SK-N-SH treated with all-trans-retinoic acid at 6 μM for 48 hours (cell line): ENCODE measurements around the gene NOX4.
"Not testable (repeated sequence)": the region's sequence is repeated elsewhere in the genome, so short reads cannot be mapped to it uniquely, and the experiment has no call there.

Source experiments
- ATAC-seq: fragments of 200-7000 bp; cut with Tn5 transposase; 3 replicates; pipeline ENCODE4 v1.9.1; 2020; ENCODE audit warnings: mild to moderate bottlenecking, moderate library complexity
- BACH2 ChIP-seq: fragments of 250-450 bp; sonication (Bioruptor Pico); IDR thresholded peaks from 2 replicates; pipeline ENCODE4 v1.9.0; 2021; ENCODE audit warnings: mild to moderate bottlenecking, borderline replicate concordance
- CSDC2 ChIP-seq: fragments of 250-450 bp; sonication (Bioruptor Pico); IDR thresholded peaks from 2 replicates; pipeline ENCODE4 v1.5.0; 2020; ENCODE audit warnings: mild to moderate bottlenecking, moderate library complexity
- ESRRG ChIP-seq: fragments of 250-450 bp; sonication (Bioruptor Pico); IDR thresholded peaks from 2 replicates; pipeline ENCODE4 v1.6.1; 2021; ENCODE audit warnings: mild to moderate bottlenecking
- GLIS3 ChIP-seq: fragments of 250-450 bp; sonication (Bioruptor Pico); IDR thresholded peaks from 2 replicates; pipeline ENCODE4 v1.5.0; 2020; ENCODE audit warnings: mild to moderate bottlenecking, moderate library complexity
- ISL1 ChIP-seq: fragments of 250-450 bp; sonication (Bioruptor Pico); IDR thresholded peaks from 2 replicates; pipeline ENCODE4 v2.1.2; 2022; ENCODE audit warnings: mild to moderate bottlenecking, moderate library complexity
- OSR1 ChIP-seq: fragments of 250-450 bp; sonication (Bioruptor Pico); IDR thresholded peaks from 2 replicates; pipeline ENCODE4 v1.8.0; 2022; ENCODE audit warnings: moderate library complexity, mild to moderate bottlenecking, inconsistent platforms
- PATZ1 ChIP-seq: fragments of 250-450 bp; sonication (Bioruptor Pico); IDR thresholded peaks from 2 replicates; pipeline ENCODE4 v1.8.0; 2020; ENCODE audit warnings: mild to moderate bottlenecking, moderate library complexity, borderline replicate concordance
- POU6F1 ChIP-seq: fragments of 250-450 bp; sonication (Bioruptor Pico); IDR thresholded peaks from 2 replicates; pipeline ENCODE4 v1.8.0; 2021; ENCODE audit warnings: low read depth, mild to moderate bottlenecking, moderate library complexity, borderline replicate concordance
- PPARA ChIP-seq: fragments of 250-450 bp; sonication (Bioruptor Pico); IDR thresholded peaks from 2 replicates; pipeline ENCODE4 v1.5.0; 2020; ENCODE audit warnings: mild to moderate bottlenecking, borderline replicate concordance
- RARB ChIP-seq: fragments of 250-450 bp; sonication (Bioruptor Pico); IDR thresholded peaks from 2 replicates; pipeline ENCODE4 v1.8.0; 2021; ENCODE audit warnings: mild to moderate bottlenecking, moderate library complexity
- SNAI2 ChIP-seq: fragments of 250-450 bp; sonication (Bioruptor Pico); IDR thresholded peaks from 2 replicates; pipeline ENCODE4 v1.5.0; 2020; ENCODE audit warnings: mild to moderate bottlenecking, moderate library complexity
- TCF4 ChIP-seq: fragments of 250-450 bp; sonication (Bioruptor Pico); IDR thresholded peaks from 2 replicates; pipeline ENCODE4 v1.8.0; 2021; ENCODE audit warnings: mild to moderate bottlenecking, moderate library complexity, borderline replicate concordance
- TOX ChIP-seq: fragments of 250-450 bp; sonication (Bioruptor Pico); IDR thresholded peaks from 2 replicates; pipeline ENCODE4 v1.8.0; 2021; ENCODE audit warnings: mild to moderate bottlenecking, moderate library complexity, borderline replicate concordance
- ZFP3 ChIP-seq: fragments of 250-450 bp; sonication (Bioruptor Pico); IDR thresholded peaks from 2 replicates; pipeline ENCODE4 v1.5.0; 2020; ENCODE audit warnings: mild to moderate bottlenecking, moderate library complexity
- ZFP30 ChIP-seq: fragments of 450-650 bp; formaldehyde crosslinking; IDR thresholded peaks from 2 replicates; pipeline ENCODE4 v1.5.0; 2022; ENCODE audit warnings: mild to moderate bottlenecking, moderate library complexity
- ZNF565 ChIP-seq: fragments of 450-650 bp; formaldehyde crosslinking; conservative IDR thresholded peaks from 2 replicates; pipeline ENCODE4 v1.5.0; 2020; ENCODE audit warnings: low read depth, mild to moderate bottlenecking, moderate library complexity
- ZNF70 ChIP-seq: fragments of 450-650 bp; formaldehyde crosslinking; IDR thresholded peaks from 2 replicates; pipeline ENCODE4 v1.5.0; 2020; ENCODE audit warnings: mild to moderate bottlenecking, moderate library complexity
- ZNF8 ChIP-seq: fragments of 450-650 bp; formaldehyde crosslinking; IDR thresholded peaks from 2 replicates; pipeline ENCODE4 v1.5.0; 2020; ENCODE audit warnings: mild to moderate bottlenecking, moderate library complexity
- TF ChIP-seq, protein P1 (sequence below): fragments of 250-450 bp; sonication (Bioruptor Pico); IDR thresholded peaks from 2 replicates; pipeline ENCODE4 v1.5.1; 2021; ENCODE audit warnings: mild to moderate bottlenecking, moderate library complexity
- TF ChIP-seq, protein P2 (sequence below): fragments of 250-450 bp; sonication (Bioruptor Pico); IDR thresholded peaks from 2 replicates; pipeline ENCODE4 v1.5.1; 2020; ENCODE audit warnings: low read depth, mild to moderate bottlenecking, moderate library complexity
- TF ChIP-seq, protein P3 (sequence below): fragments of 250-450 bp; sonication (Bioruptor Pico); IDR thresholded peaks from 2 replicates; pipeline ENCODE4 v1.5.0; 2020; ENCODE audit warnings: mild to moderate bottlenecking, moderate library complexity

Gene NOX4

DNA sequence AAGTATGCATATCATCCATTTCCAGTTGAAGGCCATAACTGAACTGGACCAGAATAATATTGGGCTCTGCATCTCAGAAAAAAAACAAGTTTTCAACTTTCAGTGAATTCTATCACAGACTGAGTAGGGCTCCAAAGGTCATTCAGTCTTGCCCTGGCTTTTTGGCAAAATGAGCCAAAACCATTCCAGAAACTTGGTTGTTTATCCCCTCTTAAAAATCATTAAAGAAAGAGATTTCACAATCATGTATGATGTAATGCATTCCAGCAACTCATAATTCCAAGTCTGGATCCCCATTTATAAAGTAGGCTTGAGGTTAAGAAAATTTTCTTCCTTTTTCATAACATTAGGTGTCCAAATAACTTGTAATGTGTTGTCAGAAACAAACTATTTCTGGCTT is 150.7 kb downstream of the NOX4 start:
- peak; percentile 20; the same call in 1 of the 2 replicates for TF ChIP-seq ISL1 (CRISPR knock-in tag)
- not testable (repeated sequence) for ATAC-seq

GRCh38 chr11:89338073-89338472 is 153.1 kb downstream of the NOX4 start:
- ATAC-seq = not testable (repeated sequence)

- ATAC-seq = not testable (repeated sequence)
Measured at GRCh38 chr11:89337100-89337650, 154.0 kb downstream of the NOX4 start.

DNA sequence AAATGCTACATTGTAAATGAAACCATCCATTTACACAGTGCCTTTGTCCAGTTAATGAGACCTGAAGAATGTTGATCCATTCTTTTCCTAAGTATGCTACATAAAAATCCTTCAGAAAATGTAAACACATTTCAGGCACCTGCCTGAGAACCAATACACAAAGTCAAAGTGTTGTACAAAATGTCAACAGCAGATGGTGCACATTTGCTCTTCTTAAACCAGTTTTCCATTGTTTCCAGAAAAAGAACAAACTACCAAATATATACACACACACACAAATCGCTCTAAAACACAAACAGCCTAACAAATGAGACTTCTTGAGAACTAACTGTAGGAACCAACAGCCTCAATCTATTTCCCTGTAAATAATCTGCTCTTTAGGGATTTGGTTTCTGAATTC is 157.5 kb downstream of the NOX4 start:
- ATAC-seq = peak; percentile 69

DNA sequence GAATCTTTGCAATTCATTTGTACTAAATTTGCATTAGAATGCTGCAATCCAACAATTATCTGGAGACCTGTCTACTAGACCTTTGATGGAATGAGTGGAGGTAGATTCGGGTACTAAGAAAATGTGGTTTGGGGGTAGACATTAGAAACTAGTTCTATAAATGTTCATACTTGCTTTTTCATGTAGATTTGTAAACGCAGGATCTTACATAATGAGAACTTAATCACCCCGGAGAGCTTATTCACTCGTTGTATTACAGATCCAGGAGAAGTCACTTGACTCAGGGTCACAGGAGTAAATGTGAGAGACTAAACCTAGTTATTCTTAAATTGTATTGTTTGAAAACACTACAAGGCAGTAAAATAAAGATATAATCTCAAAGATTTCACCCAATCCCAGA is 159.2 kb downstream of the NOX4 start:
- ATAC-seq = not testable (repeated sequence)

GRCh38 chr11:89327885-89328284 is 163.3 kb downstream of the NOX4 start:
- ATAC-seq = no peak
- no peak for TF ChIP-seq PPARA (CRISPR knock-in tag)
- TF ChIP-seq POU6F1 (CRISPR knock-in tag) = no peak
- no peak for TF ChIP-seq ESRRG (CRISPR knock-in tag)

GRCh38 chr11:89321401-89321800 is 169.8 kb downstream of the NOX4 start:
- no peak for ATAC-seq
- TF ChIP-seq ISL1 (CRISPR knock-in tag) (no peak), ZNF565 (CRISPR knock-in tag) (no peak), ZFP30 (no peak), PPARA (CRISPR knock-in tag) (no peak), OSR1 (CRISPR knock-in tag) (no peak), SNAI2 (CRISPR knock-in tag) (no peak), ZNF8 (CRISPR knock-in tag) (no peak), PATZ1 (no peak), ZNF70 (no peak), ZFP3 (CRISPR knock-in tag) (no peak), TCF4 (CRISPR knock-in tag) (no peak), RARB (CRISPR knock-in tag) (no peak), BACH2 (no peak), CSDC2 (CRISPR knock-in tag) (no peak), GLIS3 (CRISPR knock-in tag) (no peak), TOX (CRISPR knock-in tag) (no peak), POU6F1 (CRISPR knock-in tag) (no peak)
- TF ChIP-seq, protein P1, sequence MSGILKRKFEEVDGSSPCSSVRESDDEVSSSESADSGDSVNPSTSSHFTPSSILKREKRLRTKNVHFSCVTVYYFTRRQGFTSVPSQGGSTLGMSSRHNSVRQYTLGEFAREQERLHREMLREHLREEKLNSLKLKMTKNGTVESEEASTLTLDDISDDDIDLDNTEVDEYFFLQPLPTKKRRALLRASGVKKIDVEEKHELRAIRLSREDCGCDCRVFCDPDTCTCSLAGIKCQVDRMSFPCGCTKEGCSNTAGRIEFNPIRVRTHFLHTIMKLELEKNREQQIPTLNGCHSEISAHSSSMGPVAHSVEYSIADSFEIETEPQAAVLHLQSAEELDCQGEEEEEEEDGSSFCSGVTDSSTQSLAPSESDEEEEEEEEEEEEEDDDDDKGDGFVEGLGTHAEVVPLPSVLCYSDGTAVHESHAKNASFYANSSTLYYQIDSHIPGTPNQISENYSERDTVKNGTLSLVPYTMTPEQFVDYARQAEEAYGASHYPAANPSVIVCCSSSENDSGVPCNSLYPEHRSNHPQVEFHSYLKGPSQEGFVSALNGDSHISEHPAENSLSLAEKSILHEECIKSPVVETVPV = no peak
- TF ChIP-seq, protein P2, sequence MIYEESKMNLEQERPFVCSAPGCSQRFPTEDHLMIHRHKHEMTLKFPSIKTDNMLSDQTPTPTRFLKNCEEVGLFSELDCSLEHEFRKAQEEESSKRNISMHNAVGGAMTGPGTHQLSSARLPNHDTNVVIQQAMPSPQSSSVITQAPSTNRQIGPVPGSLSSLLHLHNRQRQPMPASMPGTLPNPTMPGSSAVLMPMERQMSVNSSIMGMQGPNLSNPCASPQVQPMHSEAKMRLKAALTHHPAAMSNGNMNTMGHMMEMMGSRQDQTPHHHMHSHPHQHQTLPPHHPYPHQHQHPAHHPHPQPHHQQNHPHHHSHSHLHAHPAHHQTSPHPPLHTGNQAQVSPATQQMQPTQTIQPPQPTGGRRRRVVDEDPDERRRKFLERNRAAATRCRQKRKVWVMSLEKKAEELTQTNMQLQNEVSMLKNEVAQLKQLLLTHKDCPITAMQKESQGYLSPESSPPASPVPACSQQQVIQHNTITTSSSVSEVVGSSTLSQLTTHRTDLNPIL (CRISPR knock-in tag) = no peak
- TF ChIP-seq, protein P3, sequence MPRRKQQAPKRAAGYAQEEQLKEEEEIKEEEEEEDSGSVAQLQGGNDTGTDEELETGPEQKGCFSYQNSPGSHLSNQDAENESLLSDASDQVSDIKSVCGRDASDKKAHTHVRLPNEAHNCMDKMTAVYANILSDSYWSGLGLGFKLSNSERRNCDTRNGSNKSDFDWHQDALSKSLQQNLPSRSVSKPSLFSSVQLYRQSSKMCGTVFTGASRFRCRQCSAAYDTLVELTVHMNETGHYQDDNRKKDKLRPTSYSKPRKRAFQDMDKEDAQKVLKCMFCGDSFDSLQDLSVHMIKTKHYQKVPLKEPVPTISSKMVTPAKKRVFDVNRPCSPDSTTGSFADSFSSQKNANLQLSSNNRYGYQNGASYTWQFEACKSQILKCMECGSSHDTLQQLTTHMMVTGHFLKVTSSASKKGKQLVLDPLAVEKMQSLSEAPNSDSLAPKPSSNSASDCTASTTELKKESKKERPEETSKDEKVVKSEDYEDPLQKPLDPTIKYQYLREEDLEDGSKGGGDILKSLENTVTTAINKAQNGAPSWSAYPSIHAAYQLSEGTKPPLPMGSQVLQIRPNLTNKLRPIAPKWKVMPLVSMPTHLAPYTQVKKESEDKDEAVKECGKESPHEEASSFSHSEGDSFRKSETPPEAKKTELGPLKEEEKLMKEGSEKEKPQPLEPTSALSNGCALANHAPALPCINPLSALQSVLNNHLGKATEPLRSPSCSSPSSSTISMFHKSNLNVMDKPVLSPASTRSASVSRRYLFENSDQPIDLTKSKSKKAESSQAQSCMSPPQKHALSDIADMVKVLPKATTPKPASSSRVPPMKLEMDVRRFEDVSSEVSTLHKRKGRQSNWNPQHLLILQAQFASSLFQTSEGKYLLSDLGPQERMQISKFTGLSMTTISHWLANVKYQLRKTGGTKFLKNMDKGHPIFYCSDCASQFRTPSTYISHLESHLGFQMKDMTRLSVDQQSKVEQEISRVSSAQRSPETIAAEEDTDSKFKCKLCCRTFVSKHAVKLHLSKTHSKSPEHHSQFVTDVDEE (CRISPR knock-in tag) = no peak

DNA sequence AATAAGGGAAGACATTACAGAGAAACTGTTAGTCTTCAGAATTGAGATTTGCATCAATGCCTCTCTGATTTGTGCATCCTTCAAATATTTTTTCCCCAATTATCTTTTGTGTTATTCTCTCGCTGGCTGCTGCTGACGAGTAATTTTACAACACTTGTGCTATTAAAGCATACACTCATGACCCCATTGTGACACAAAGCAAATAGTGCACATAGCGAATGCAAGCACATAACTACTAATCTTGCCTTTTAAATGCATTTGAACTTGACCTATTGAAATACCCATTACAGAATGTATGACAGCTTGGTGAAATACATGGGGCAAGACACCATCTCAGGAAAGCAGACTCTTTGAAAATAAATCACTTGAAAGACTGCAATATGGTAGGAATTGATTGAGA is 180.6 kb downstream of the NOX4 start:
- ATAC-seq = not testable (repeated sequence)
